Endothelial cell (in vitro differentiated cells): ENCODE measurements around the gene TLR9. TPM values are rescaled to one million over a fixed set of nuclear protein-coding genes. Genes with fewer than 3 reads are reported as not detected.
A peak's percentile ranks its signal among the peaks of the same experiment; 100 is the strongest.

Source experiments
- DNase-seq: peaks from one replicate; pipeline ENCODE4 v3.0.0; 2021; ENCODE audit warnings: low spot score
- H3K27ac Mint-ChIP-seq: one replicate; pipeline ENCODE4 v1.8.0; 2021; ENCODE audit warnings: mixed read lengths, inconsistent platforms; ENCODE audit not compliant: unreplicated experiment
- H3K27me3 Mint-ChIP-seq: one replicate; pipeline ENCODE4 v1.8.0; 2021; ENCODE audit warnings: mild to moderate bottlenecking, moderate library complexity, mixed read lengths, inconsistent platforms; ENCODE audit not compliant: unreplicated experiment
- H3K36me3 Mint-ChIP-seq: one replicate; pipeline ENCODE4 v1.8.0; 2021; ENCODE audit warnings: mild to moderate bottlenecking, low read depth, mixed read lengths, inconsistent platforms; ENCODE audit not compliant: unreplicated experiment
- H3K4me1 Mint-ChIP-seq: one replicate; pipeline ENCODE4 v1.8.0; 2021; ENCODE audit warnings: mild to moderate bottlenecking, mixed read lengths, inconsistent platforms; ENCODE audit not compliant: unreplicated experiment
- H3K4me3 Mint-ChIP-seq: one replicate; pipeline ENCODE4 v1.8.0; 2021; ENCODE audit warnings: mild to moderate bottlenecking, mixed read lengths, inconsistent platforms; ENCODE audit not compliant: unreplicated experiment
- H3K9me3 Mint-ChIP-seq: one replicate; pipeline ENCODE4 v1.8.0; 2021; ENCODE audit warnings: mixed read lengths, inconsistent platforms; ENCODE audit not compliant: unreplicated experiment
- CTCF ChIP-seq: fragments of 200-600 bp; sonication (generic); IDR thresholded peaks from one replicate; pipeline ENCODE4 v1.5.0; 2021; ENCODE audit warnings: antibody characterized with exemption; ENCODE audit not compliant: unreplicated experiment
- total RNA-seq: library from RNA; stranded (reverse); fragmentation: NEBNext Ultra II Directional; extraction: Animal tissue kit (Norgen Biotek cat#: 25700); gene quantifications from one replicate; pipeline ENCODE4 v1.2.1, GENCODE V29; 2021; ENCODE audit not compliant: unreplicated experiment

TLR9 gene
- total RNA-seq, 1 donor from 2014 or later: not detected

DNA sequence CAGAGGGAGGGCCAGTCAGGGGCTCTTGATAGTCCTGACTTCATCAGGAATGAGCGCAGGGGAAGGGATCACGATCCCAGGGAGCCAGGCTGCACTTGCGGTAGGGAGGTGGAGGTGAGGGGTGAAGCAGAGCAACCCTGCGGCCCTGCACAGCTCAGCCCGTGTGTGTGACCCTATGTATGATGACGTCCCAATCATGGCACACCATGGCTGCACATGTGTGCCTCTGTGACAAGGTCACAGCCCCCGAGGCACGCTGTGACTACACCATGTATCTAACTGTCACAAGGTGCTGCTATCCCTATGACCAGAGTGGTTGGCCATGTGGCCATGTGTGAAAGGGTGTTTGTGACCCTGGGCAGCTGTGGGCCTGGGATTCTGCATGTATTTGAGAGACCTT lies 40.8 kb downstream of the TLR9 start:
- Mint-ChIP-seq H3K4me1 (no peaks in the 10 kb centered on the region), H3K9me3 (no peaks in the 10 kb centered on the region), H3K4me3 (no peak overlapping the region), H3K27me3 (peaks cover 2% of the 10 kb centered on the region), H3K27ac (no peak overlapping the region), H3K36me3 (peaks cover 4% of the 10 kb centered on the region)
- no peak for TF ChIP-seq CTCF
- no peak for DNase-seq

- Mint-ChIP-seq H3K36me3 (peaks cover 4% of the 10 kb centered on the region), H3K4me3 (no peak overlapping the region), H3K9me3 (no peaks in the 10 kb centered on the region), H3K27me3 (peaks cover 2% of the 10 kb centered on the region), H3K27ac (no peak overlapping the region), H3K4me1 (no peaks in the 10 kb centered on the region)
- no peak for TF ChIP-seq CTCF
- DNase-seq: no peak
These were observed 41.5 kb downstream of the TLR9 start for GRCh38 chr3:52183786-52184445.

DNA sequence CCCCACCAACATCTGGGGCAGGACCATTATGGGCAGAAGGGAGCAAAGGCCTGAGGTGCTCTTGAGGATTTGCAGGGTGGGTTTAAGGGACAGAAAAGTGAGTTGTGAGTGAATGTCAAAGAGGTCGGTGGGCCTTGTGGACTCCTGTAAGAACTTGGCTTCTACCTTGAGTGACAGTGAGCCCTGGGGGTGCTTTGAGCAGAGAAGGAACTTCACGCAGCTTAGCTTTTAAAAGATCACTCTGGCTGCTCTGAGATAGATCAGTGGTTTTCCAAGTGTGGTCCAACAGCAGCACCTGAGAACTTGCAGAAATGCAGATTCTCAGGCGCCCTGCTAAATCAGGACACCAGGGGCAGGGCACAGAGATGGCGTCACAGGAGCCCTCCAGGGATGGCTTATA lies 42.8 kb downstream of the TLR9 start:
- Mint-ChIP-seq H3K9me3 (no peaks in the 10 kb centered on the region), H3K27me3 (peaks cover 2% of the 10 kb centered on the region), H3K27ac (peak overlapping the region; percentile 14), H3K4me3 (no peak overlapping the region), H3K36me3 (peaks cover 4% of the 10 kb centered on the region), H3K4me1 (no peaks in the 10 kb centered on the region)
- TF ChIP-seq CTCF: no peak
- DNase-seq: no peak

- DNase-seq: no peak
- H3K27ac Mint-ChIP-seq: peak overlapping the region; percentile 14
- peaks cover 2% of the 10 kb centered on the region for H3K27me3 Mint-ChIP-seq
- no peak overlapping the region for H3K4me3 Mint-ChIP-seq
- TF ChIP-seq CTCF: no peak
- peaks cover 4% of the 10 kb centered on the region for H3K36me3 Mint-ChIP-seq
- H3K4me1 Mint-ChIP-seq: no peaks in the 10 kb centered on the region
- H3K9me3 Mint-ChIP-seq: no peaks in the 10 kb centered on the region
These were observed 43.2 kb downstream of the TLR9 start for GRCh38 chr3:52182196-52182595.

DNA sequence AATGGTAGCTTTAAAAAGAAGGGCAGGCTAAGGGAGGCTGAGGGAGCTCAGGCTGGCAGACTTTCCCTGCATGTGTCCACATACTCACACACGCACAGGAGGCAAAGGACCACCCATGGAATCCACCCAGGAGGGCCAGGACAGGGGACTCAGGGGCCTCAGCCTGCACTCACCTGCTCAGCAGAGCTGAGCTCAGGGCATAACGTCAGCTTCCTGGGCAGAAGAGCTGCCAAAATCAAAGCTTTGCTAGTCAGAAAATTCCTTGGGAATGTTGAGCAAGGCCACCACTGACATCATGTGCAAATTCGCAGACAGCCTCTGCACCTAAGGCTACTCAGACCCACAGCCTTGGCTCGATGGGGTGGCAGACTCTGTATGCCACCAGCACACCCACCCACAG lies 43.9 kb downstream of the TLR9 start:
- peaks cover 4% of the 10 kb centered on the region for H3K27me3 Mint-ChIP-seq
- DNase-seq: no peak
- H3K4me1 Mint-ChIP-seq: peaks cover 2% of the 10 kb centered on the region
- H3K27ac Mint-ChIP-seq: no peak overlapping the region
- peaks cover 4% of the 10 kb centered on the region for H3K36me3 Mint-ChIP-seq
- H3K9me3 Mint-ChIP-seq: no peaks in the 10 kb centered on the region
- H3K4me3 Mint-ChIP-seq: no peak overlapping the region
- no peak for TF ChIP-seq CTCF
